HG03342 (cell line): ENCODE measurements around the gene MRPL4.

ENCODE experiments used
- ATAC-seq: cut with Tn5 transposase; IDR thresholded peaks from one replicate; pipeline ENCODE4 v1.9.1; 2021; ENCODE audit warnings: mild to moderate bottlenecking, moderate library complexity; ENCODE audit not compliant: unreplicated experiment

Gene MRPL4

DNA sequence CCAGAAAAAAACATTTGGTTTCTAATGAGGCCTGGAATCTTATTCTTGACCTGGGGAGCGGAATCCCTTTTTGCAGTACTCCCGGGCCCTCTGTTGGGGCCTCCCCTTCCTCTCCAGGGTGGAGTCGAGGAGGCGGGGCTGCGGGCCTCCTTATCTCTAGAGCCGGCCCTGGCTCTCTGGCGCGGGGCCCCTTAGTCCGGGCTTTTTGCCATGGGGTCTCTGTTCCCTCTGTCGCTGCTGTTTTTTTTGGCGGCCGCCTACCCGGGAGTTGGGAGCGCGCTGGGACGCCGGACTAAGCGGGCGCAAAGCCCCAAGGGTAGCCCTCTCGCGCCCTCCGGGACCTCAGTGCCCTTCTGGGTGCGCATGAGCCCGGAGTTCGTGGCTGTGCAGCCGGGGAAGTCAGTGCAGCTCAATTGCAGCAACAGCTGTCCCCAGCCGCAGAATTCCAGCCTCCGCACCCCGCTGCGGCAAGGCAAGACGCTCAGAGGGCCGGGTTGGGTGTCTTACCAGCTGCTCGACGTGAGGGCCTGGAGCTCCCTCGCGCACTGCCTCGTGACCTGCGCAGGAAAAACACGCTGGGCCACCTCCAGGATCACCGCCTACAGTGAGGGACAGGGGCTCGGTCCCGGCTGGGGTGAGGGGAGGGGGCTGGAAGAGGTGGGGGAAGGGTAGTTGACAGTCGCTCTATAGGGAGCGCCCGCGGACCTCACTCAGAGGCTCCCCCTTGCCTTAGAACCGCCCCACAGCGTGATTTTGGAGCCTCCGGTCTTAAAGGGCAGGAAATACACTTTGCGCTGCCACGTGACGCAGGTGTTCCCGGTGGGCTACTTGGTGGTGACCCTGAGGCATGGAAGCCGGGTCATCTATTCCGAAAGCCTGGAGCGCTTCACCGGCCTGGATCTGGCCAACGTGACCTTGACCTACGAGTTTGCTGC is 35.1 kb downstream of the MRPL4 start, which contains the start of gene ICAM4:
TSS of gene ICAM4 (plus strand) at position 153 of the 935 bp plus-strand sequence. CDS start at position 211, 58 bp downstream.
- no peak for ATAC-seq

DNA sequence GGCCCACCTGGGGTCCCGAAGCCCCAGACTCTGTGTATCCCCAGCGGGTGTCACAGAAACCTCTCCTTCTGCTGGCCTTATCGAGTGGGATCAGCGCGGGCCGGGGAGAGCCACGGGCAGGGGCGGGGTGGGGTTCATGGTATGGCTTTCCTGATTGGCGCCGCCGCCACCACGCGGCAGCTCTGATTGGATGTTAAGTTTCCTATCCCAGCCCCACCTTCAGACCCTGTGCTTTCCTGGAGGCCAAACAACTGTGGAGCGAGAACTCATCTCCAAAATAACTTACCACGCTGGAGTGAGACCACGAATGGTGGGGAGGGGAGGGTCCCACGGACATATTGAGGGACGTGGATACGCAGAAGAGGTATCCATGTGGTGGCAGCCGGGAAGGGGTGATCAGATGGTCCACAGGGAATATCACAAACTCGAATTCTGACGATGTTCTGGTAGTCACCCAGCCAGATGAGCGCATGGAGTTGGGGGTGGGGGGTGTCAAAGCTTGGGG is 36.7 kb downstream of the MRPL4 start:
- ATAC-seq, result no peak

DNA sequence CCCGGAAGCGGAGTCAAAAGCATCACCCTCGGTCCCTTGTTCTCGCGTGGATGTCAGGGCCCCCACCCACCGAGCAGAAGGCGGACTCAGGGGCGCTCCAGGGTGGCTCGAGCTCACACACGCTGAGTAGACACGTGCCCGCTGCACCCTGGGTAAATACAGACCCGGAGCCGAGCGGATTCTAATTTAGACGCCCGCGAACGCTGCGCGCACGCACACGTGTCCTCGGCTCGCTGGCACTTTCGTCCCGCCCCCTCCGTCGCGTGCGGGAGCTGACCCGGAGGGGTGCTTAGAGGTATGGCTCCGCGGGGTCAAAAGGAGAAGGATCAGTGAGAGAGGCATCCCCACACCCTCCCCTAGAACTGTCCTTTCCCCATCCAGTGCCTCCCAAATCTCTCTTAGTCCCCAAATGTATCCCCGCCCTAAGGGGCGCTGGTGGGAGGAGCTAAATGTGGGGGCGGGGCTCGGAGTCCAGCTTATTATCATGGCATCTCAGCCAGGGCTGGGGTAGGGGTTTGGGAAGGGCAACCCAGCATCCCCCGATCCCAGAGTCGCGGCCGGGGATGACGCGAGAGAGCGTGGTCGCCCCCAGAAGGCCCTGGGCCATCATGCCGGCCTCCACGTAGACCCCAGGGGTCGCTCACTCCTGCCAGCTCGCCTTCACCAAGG is 37.3 kb downstream of the MRPL4 start:
- ATAC-seq, result no peak

DNA sequence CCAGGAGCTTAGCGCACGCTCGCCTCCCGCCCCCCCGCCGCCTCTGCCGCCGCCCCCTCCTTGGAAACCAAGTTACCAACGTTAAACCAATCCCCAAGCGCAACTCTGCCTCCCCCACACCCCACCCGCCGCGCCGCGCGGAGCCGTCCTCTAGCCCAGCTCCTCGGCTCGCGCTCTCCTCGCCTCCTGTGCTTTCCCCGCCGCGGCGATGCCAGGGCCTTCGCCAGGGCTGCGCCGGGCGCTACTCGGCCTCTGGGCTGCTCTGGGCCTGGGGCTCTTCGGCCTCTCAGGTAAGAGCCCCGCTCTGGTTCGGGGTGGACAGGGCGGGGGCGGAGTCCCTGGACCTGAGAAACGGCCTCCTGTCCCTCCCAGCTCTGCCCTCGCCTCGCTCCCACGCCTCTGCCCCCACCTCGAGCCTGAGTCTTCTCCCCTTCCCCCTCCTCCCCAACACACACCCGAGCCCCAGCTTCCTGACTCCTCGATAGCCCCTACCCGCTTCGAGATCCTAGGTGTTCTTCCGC is 37.9 kb downstream of the MRPL4 start, which contains the start of gene ICAM5:
TSS of gene ICAM5 (plus strand) at position 117 of the 521 bp plus-strand sequence. CDS start at position 209, 92 bp downstream.
- ATAC-seq, result no peak

DNA sequence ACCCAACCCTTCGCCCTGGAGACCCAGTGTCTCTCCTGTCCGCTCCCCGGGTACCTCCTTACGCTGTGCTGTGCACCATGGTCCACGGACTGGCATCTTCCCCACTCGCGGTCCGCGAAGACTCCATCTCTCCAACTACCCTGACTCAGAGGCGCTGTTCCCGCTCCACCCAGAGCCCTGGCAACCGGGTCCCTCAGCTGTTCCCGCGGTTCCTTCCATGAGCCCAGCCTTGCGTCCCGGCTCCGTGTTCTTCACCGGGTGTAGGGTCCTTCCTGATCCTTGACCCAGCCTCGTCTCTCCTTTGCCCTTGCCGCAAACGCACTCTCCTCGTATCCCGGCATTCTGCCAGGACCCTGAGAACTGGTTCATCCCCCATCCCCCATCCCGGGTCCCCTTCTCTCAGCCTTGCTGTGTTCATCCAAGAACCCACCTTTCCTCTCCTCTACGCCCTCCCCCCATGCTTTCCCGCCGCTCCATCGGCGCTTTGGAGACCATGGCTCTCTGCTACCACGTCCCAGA is 38.4 kb downstream of the MRPL4 start:
- ATAC-seq, result no peak

DNA sequence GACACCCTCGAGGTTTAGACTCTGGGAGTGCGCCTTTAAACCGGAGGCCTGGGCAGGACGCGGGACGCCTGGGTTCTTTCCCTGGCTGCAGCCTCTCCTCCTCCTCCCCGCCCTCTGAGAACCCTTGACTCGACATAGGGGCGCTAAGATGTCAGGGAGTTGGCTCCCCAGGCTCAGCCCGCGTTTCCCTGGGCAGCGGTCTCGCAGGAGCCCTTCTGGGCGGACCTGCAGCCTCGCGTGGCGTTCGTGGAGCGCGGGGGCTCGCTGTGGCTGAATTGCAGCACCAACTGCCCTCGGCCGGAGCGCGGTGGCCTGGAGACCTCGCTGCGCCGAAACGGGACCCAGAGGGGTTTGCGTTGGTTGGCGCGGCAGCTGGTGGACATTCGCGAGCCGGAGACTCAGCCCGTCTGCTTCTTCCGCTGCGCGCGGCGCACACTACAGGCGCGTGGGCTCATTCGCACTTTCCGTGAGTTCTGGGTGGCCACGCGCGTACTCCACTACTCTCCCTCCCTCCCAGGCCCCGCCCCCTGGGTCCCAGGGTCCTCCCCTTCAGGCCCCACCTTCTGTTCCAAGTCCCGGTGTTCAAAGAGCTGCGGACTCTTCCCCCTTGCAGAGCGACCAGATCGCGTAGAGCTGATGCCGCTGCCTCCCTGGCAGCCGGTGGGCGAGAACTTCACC is 39.0 kb downstream of the MRPL4 start:
- ATAC-seq, result no peak

DNA sequence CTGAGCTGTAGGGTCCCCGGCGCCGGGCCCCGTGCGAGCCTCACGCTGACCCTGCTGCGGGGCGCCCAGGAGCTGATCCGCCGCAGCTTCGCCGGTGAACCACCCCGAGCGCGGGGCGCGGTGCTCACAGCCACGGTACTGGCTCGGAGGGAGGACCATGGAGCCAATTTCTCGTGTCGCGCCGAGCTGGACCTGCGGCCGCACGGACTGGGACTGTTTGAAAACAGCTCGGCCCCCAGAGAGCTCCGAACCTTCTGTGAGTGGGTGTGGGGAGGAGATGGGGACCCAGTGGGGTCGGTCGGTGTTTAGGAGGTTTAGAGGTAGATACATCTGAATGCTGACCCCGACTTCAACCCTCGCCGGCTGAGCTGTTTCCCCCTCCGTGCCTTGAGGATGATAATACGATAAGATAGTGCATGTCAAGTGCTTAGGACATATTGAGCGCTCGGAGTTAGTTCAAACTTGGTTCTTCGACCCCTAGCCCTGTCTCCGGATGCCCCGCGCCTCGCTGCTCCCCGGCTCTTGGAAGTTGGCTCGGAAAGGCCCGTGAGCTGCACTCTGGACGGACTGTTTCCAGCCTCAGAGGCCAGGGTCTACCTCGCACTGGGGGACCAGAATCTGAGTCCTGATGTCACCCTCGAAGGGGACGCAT is 39.7 kb downstream of the MRPL4 start:
- ATAC-seq, result no peak

DNA sequence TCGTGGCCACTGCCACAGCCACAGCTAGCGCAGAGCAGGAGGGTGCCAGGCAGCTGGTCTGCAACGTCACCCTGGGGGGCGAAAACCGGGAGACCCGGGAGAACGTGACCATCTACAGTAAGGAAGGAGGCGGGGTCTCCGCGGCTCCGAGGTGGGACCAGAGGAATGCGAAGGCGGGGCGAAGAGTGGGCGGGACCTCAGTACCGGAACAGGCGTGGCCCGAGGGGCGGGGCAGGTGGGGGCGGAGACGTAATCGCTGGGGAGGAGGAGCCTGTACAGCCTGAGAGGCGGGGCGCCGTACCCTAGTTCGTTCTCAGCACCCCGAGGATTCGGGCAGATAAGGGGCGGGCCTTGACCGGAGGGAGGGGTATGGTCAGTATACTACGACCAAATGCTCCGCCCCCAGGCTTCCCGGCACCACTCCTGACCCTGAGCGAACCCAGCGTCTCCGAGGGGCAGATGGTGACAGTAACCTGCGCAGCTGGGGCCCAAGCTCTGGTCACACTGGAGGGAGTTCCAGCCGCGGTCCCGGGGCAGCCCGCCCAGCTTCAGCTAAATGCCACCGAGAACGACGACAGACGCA is 40.3 kb downstream of the MRPL4 start:
- peak; percentile 50 for ATAC-seq

DNA sequence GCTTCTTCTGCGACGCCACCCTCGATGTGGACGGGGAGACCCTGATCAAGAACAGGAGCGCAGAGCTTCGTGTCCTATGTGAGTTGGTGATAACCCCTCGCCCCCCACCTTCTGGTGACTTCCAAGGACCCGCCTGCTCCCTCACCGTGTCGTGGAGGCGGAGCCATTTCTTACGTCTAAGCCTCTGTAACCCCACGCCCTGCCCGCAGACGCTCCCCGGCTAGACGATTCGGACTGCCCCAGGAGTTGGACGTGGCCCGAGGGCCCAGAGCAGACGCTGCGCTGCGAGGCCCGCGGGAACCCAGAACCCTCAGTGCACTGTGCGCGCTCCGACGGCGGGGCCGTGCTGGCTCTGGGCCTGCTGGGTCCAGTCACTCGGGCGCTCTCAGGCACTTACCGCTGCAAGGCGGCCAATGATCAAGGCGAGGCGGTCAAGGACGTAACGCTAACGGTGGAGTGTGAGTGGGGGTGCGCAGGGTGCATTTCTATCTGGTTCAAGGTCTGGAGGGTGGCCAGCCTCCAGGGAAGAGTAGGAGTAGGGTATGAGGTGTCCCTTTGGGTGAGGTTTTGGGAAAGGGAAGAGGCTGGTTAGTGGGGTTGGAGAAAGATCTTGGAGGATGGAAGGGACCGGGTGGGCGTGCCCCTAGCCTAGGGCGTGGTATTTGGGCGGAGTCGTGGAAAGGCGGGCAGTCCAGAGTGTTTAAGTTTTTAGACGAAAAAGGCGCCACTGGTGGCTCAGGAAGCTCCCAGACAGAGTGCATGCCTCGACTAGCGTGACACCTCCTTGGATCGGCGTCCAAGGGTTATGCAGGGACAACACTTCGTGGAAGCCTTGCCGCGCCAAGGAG is 41.0 kb downstream of the MRPL4 start:
- ATAC-seq, result no peak

DNA sequence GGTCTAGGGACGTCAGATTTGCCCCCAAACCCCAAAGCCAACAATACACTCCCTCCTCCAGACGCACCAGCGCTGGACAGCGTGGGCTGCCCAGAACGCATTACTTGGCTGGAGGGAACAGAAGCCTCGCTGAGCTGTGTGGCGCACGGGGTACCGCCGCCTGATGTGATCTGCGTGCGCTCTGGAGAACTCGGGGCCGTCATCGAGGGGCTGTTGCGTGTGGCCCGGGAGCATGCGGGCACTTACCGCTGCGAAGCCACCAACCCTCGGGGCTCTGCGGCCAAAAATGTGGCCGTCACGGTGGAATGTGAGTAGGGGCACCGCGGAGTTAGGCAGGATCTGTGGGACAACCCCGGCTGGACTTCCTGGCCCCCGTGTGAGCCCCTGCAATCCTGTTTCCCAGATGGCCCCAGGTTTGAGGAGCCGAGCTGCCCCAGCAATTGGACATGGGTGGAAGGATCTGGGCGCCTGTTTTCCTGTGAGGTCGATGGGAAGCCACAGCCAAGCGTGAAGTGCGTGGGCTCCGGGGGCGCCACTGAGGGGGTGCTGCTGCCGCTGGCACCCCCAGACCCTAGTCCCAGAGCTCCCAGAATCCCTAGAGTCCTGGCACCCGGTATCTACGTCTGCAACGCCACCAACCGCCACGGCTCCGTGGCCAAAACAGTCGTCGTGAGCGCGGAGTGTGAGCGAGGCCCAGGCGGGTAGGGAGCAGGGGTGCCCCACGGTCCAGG is 41.8 kb downstream of the MRPL4 start:
- no peak for ATAC-seq

DNA sequence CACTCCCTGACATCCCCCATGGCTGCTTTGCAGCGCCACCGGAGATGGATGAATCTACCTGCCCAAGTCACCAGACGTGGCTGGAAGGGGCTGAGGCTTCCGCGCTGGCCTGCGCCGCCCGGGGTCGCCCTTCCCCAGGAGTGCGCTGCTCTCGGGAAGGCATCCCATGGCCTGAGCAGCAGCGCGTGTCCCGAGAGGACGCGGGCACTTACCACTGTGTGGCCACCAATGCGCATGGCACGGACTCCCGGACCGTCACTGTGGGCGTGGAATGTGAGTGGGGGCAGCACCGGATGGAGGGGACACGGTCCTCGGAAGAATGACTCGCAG is 42.3 kb downstream of the MRPL4 start:
- no peak for ATAC-seq

DNA sequence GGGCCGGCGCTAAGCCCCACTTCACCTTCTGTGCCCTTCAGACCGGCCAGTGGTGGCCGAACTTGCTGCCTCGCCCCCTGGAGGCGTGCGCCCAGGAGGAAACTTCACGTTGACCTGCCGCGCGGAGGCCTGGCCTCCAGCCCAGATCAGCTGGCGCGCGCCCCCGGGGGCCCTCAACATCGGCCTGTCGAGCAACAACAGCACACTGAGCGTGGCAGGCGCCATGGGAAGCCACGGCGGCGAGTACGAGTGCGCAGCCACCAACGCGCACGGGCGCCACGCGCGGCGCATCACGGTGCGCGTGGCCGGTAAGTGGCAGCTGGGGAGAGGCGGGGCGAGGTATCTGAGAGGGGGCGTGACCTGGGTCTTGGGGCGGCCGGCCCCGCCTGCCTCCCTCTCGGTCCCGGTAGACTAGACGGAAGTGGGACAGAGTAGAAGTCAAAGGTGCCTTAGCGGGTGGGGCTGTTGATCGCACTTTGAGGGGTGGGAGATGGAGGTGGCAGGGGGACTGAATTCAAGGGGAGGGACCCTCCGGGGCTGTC is 43.4 kb downstream of the MRPL4 start:
- ATAC-seq, result peak; percentile 39

DNA sequence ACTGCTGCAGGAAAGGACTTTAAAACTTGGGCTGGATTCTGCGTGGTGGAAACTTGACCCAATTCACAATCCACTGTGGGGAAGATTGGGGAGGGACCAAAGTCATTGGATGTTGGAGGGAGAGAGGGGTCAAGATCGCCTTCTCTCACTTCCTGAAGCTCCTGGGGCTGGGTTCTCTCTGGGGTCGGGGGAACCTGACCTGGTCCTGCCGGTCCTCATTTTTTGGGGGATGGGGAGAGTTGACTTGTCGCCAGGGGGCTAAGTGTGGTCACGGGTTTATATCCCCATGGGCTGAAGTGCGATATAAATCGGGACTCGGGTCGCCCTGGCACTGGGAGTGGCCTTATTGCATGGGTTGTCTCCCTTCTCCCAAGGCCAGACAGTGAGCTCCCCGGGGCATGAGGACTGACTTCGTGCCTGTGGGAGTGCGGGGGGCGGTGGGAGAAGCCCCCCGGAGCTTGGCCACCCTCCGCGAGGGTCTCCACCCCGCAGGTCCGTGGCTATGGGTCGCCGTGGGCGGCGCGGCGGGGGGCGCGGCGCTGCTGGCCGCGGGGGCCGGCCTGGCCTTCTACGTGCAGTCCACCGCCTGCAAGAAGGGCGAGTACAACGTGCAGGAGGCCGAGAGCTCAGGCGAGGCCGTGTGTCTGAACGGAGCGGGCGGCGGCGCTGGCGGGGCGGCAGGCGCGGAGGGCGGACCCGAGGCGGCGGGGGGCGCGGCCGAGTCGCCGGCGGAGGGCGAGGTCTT is 44.0 kb downstream of the MRPL4 start:
- no peak for ATAC-seq

DNA sequence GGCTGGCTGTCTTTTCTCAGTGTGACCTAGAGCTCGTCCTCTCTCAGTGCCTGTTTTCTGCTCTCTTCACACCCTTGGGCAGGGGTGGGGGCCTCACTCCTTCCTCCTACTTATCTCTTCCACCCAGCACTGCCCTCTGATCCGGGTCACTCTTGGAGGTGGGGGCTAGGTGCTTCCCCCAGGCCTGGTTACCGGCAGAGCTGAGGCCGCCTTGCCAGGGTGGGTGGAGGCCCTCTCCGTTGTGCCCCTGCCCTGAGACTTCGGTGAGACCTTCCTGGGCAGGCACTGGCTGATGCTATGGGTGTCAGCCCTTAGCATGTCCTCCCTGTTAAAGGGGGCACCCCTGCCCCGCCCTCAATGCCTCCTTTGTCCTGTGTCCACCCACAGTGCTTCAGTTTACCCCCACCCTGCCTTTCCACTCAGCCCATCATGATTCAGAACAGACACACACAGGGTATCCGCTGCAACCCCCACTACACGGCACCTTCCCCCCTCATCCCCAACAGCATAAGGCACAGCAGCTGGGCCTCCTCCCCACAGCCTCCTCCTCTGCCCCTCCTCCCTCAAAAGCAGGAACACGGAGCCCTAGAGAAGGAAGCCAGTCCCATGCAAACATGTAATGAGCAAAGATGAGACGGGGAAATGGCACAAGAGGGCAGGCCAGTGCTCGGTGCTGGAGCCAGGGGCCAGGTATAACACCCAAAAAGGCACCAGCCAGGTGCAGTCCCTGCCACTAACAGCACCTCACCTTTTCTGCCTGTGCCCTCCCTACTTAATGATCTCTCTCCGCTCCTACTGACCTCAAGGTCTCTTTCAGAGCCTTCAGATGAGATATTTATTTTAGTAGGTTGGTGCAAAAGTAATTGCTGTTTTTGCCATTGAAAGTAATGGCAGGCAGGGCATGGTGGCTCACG is 47.8 kb downstream of the MRPL4 start:
- ATAC-seq, result no peak

DNA sequence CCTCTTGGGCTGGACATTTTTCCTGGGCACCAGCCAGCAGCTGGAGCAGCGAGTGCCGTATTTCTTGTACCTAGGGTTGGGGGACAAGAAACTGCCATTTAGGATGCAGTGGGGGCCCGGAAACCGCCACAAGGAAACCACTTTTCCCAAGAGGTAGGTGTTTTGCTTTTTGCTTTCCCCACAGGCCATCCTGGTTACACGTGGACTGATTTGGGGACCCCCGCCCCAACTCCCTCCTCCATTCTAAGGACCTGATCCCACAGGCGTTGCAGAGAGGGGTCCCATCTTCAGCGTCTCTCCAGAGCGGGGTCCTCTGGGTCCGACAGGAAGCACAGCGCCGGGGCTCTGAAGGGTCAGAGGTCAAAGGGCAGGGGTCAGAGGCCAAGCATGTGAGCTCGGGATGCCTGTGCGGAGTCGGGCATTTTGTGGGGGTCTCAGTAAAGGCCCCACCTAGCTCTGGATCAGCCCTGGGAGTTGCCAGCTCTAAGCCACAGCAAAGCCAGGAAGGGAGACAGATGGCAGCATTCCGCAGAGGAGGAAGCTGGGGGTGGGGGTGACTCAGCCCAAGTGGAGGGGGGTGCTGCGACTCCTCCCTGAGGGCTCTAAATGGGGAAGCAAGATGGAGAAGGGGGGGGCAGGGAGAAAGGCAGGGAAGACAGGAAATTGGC is 53.3 kb downstream of the MRPL4 start:
- ATAC-seq, result no peak

DNA sequence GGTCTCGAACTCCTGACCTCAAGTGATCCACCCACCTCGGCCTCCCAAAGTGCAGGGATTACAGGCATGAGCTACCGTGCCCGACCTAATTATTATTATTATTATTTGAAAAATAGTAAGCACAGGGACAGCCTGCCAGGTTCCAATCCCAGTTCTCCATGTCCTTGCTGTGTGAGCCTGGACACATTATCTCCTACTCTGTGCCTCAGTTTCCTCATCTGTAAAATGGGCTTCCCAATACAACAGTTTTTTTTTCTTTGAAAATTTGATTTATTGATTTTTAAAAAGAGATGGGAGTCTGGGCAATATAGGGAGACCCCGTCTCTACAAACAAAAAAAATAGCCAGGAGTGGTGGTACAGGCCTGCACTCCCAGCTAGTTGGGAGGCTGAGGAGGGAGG is 54.3 kb downstream of the MRPL4 start:
- no peak for ATAC-seq
